ENCODE measurements around the gene SEC14L3. TPM values are rescaled to one million over a fixed set of nuclear protein-coding genes. Genes with fewer than 3 reads are reported as not detected.

Gene SEC14L3
- total and polyA plus RNA-seq, 2 donors from 2014 or later = not detected

- Histone ChIP-seq H3K9me3 (ENCODE audit: control insufficient read depth in 2 of 3, insufficient read depth in 1 of 3, low read length in 3 of 3) (no peaks in the 10 kb centered on the region), H3K36me3 (ENCODE audit: control insufficient read depth in 2 of 3, insufficient read depth in 3 of 3, low read length in 3 of 3) (no peaks in the 10 kb centered on the region), H3K4me1 (ENCODE audit: control insufficient read depth in 2 of 3, insufficient read depth in 2 of 3, low read depth in 1 of 3, low read length in 3 of 3) (no peaks in the 10 kb centered on the region), H3K9ac (ENCODE audit: low read length in 3 of 3) (no peak overlapping the region), H3K4me3 (ENCODE audit: low read length in 3 of 3) (no peak overlapping the region), H3K27ac (ENCODE audit: low read depth in 2 of 2, low read length in 2 of 2) (no peak overlapping the region), H3K27me3 (ENCODE audit: control insufficient read depth, insufficient read depth, low read length) (no peaks in the 10 kb centered on the region)
- no peak for FAIRE-seq
- no peak for TF ChIP-seq CTCF (IDR thresholded peaks at IDR 0.05; ENCODE audit: borderline replicate concordance, extremely low read depth, insufficient read depth)
- DNase-seq = peak in 3 of 5 donors; percentile 15 to 58 (median 36)
- intact Hi-C loops (cut with DNase I) = no loop called here
Measured at GRCh38 chr22:30486661-30487115, 14.9 kb upstream of the SEC14L3 start.

GRCh38 chr22:30486118-30486517 is 14.3 kb upstream of the SEC14L3 start:
- Histone ChIP-seq H3K36me3 (ENCODE audit: control insufficient read depth in 2 of 3, insufficient read depth in 3 of 3, low read length in 3 of 3) (no peaks in the 10 kb centered on the region), H3K4me3 (ENCODE audit: low read length in 3 of 3) (no peak overlapping the region), H3K9me3 (ENCODE audit: control insufficient read depth in 2 of 3, insufficient read depth in 1 of 3, low read length in 3 of 3) (no peaks in the 10 kb centered on the region), H3K4me1 (ENCODE audit: control insufficient read depth in 2 of 3, insufficient read depth in 2 of 3, low read depth in 1 of 3, low read length in 3 of 3) (no peaks in the 10 kb centered on the region), H3K27me3 (ENCODE audit: control insufficient read depth, insufficient read depth, low read length) (no peaks in the 10 kb centered on the region), H3K9ac (ENCODE audit: low read length in 3 of 3) (no peak overlapping the region), H3K27ac (ENCODE audit: low read depth in 2 of 2, low read length in 2 of 2) (no peak overlapping the region)
- intact Hi-C loops (cut with DNase I) = no loop called here
- FAIRE-seq (no peak), DNase-seq (no peak)
- no peak for TF ChIP-seq CTCF (IDR thresholded peaks at IDR 0.05; ENCODE audit: borderline replicate concordance, extremely low read depth, insufficient read depth)

GRCh38 chr22:30485362-30485988 is 13.7 kb upstream of the SEC14L3 start:
- no peak for FAIRE-seq
- H3K27me3 ChIP-seq (ENCODE audit: control insufficient read depth, insufficient read depth, low read length) = no peaks in the 10 kb centered on the region
- intact Hi-C loops (cut with DNase I) = no loop called here

More at GRCh38 chr22:30485362-30485988, 13.7 kb upstream of the SEC14L3 start:
- DNase-seq = peak in 4 of 5 donors; percentile 38 to 69 (median 48)
- Histone ChIP-seq H3K4me3 (ENCODE audit: low read length in 3 of 3) (no peak overlapping the region), H3K9ac (ENCODE audit: low read length in 3 of 3) (no peak overlapping the region), H3K27ac (ENCODE audit: low read depth in 2 of 2, low read length in 2 of 2) (no peak overlapping the region), H3K4me1 (ENCODE audit: control insufficient read depth in 2 of 3, insufficient read depth in 2 of 3, low read depth in 1 of 3, low read length in 3 of 3) (no peaks in the 10 kb centered on the region), H3K9me3 (ENCODE audit: control insufficient read depth in 2 of 3, insufficient read depth in 1 of 3, low read length in 3 of 3) (no peaks in the 10 kb centered on the region), H3K36me3 (ENCODE audit: control insufficient read depth in 2 of 3, insufficient read depth in 3 of 3, low read length in 3 of 3) (no peaks in the 10 kb centered on the region)
- peak; percentile 88 for TF ChIP-seq CTCF (IDR thresholded peaks at IDR 0.05; ENCODE audit: borderline replicate concordance, extremely low read depth, insufficient read depth)
